HG03159 (cell line): Measurements from ENCODE around the gene ZWILCH.
A peak's percentile ranks its signal among the peaks of the same experiment; 100 is the strongest.
"Not testable (repeated sequence)": the region's sequence is repeated elsewhere in the genome, so short reads cannot be mapped to it uniquely, and the experiment has no call there.

Source experiments
- ATAC-seq: cut with Tn5 transposase; IDR thresholded peaks from one replicate; pipeline ENCODE4 v1.9.1; 2021; ENCODE audit warnings: mild to moderate bottlenecking, moderate library complexity; ENCODE audit not compliant: unreplicated experiment

The ZWILCH gene

DNA sequence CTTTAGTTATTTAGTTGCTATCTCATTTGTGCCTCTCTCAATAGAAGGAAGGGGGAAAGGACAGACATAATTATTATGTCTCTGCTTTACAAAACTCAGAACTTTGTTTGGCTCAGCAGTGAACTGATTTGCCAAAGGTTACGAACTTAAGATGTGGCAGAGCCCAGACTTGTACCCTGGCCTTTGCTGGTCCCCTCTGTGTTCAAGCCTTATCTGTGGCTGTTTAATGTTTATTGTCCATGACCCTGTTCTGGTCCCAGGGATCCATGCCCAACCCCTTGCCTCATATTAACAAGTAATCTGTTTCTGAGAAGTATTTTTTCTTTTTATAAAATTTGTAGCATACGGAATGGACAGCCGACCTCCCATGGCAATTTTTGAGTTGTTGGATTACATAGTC is 18.2 kb upstream of the ZWILCH start:
- no peak for ATAC-seq

DNA sequence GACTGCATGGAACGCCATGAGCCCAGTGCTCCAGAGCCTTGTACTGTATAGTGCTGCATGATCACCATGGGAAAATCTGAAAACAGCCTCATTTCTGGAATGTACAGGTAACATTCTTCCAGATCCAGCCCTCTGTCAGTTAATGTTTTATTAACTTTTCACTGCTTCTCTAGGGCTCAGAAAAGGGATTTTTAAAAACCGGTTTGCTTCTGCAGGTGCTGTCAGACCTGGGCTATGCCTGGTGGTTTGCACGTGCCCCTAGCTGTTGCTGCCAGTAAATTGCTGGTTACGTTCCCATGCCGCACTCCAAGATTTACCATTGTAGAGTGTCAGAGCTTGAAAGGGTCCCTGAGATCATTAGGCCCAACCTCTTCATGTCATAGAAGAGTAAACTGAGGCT is 16.6 kb upstream of the ZWILCH start:
- no peak for ATAC-seq

DNA sequence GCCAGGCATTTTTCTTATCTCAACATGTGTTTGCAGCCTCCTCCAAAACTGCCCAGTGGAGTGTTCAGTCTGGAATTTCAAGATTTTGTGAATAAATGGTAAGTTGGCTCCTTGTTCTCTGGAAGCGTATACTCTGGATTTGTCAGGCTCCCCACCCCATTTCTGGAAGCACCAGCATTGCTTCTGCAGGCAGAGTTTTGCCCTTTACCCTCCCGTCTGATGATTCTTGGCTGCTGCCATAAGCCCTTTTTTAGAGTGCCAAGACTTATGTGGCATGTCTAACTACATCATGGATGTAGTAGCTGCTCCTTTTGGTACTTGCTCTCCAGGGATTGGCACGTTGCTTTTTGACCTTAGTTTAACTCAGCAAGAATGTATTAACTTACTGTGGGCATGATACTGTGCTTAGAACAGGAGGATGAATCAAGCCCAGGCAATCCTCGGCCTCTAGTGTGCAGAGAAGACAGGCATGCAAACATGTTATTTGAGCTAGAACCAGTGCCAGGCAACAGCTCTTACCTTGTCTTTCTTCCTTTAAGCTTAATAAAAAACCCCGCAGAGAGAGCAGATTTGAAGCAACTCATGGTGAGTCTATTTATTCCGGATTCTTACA is 15.8 kb upstream of the ZWILCH start:
- ATAC-seq = no peak

GRCh38 chr15:66491846-66492245 is 13.3 kb upstream of the ZWILCH start:
- no peak for ATAC-seq

GRCh38 chr15:66494262-66494661 is 10.9 kb upstream of the ZWILCH start:
- ATAC-seq = no peak

DNA sequence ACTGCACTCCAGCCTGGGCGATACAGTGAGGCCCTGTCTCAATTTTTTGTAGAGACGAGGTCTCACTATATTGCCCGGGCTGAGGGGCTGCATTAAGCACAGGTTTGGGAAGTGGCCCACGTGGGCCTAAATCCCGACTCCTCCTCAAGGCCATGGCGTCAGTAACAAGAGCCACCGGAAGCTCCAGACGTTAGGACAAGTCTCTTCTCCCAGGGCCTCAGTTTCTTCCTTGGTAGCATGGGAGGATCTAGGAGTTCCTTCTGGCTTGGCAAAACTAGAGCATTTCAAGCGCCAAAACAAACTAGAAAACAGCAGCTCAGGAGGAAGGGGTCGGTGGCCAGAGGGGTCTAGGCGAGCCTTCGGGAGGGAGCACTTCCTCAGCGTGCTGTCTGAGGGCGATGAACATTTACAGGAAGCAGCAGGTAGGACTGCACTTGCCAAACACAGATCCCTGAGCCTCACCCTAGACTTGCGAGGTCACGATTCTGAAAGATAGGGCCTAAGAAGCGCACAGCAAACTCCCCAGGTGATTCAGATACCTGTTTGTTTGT is 8.1 kb upstream of the ZWILCH start:
- ATAC-seq = peak; percentile 15

DNA sequence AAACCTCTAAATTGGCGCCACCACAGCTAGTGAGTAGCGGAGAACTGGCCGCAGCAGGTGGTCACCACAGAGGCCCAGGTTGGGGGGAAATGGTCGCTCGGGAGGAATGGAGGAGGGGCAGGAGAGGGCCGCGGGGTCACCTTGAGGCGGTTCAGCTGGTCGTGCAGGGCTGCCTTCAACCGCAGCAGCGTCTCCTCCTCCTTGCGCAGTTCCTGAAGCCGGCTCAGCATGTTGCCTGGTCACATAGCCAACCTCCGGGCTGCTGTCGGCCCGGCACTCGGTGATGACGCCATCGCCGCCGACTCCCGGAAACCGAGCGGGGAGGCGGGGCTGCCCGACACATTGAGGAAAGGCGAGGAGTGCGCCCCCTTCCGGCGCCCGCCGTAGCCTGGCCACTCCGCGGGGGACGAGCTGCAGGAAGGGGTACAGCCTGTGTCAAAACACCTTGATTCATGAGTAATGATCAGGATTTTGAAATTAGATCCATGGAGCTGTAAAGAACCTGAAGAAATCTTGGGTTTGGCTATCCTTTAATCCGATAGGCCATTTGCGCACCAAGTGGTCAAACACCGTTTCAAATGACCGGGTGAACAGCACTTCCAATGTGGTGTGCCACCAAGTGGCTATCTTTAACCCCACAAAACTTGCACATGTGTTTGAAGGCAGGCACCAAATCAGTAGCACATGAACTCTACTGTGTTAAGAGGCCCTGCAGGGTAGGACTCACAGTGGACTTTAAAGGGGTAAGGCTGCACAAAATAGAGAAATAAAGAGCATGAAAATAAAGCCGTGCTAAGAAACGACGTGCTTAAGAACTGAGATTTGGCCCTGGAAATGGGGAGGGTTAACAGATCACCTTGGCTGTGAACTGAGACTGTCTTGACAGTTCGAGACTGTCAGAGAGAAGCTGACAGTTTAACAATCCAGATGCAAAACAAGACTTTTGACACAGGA is 7.3 kb upstream of the ZWILCH start, which contains the start of gene SNAPC5:
TSS of gene SNAPC5 (minus strand) at position 261 of the 954 bp plus-strand sequence. CDS start at position 230, 31 bp downstream.
- ATAC-seq = peak; percentile 77

- no peak for ATAC-seq
Measured at GRCh38 chr15:66498501-66499386, 6.4 kb upstream of the ZWILCH start.

GRCh38 chr15:66500346-66500745 is 4.8 kb upstream of the ZWILCH start:
- ATAC-seq = not testable (repeated sequence)

DNA sequence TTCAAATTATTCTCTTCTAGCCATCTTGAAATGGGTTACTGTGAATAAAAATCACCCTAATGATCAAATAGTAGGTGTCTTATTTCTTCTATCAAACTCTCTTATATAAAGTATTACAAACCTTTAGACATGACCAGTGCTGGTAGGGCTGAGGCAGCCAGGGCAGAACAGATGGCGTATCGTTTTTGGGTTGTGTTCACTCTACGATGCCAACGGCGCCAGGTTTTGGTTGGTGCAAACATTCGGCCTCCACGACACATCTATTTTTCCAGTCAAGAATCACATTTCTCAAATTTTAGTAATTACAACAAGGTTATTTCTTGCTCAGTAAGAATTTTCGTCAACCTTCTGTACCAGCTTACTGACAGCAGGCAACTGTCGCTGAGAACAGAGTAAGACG is 2.6 kb upstream of the ZWILCH start:
- ATAC-seq = no peak

DNA sequence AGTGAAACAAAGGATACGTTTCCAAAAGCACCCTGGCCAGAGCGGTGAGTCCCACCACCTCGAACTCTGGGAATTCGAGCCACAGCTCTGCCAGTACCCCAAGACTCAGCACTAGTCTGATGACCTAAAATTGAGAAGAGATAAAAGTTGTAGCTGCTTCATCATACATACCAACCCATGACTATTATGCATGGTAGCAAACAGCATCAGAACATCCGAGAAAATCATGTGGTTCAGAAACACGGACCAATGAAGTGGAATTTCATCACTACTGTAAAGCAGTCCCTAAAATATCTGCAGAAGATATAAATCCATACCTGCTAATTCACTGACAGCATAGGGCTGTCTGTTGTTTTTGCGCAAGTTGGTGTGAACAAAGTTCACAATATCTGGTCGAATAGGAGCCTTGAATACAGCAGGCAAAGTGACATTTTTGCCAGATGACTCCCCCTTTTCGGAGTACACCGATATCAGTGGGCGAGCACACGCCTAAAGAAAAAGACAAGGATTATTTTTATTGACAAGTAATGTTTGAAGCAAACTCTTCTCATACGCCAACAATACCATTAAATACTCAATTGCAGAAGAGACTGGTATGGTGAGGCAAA is 2.0 kb upstream of the ZWILCH start:
- not testable (repeated sequence) for ATAC-seq

GRCh38 chr15:66503780-66504562 is 1.2 kb upstream of the ZWILCH start:
- no peak for ATAC-seq

- ATAC-seq = no peak
Measured at GRCh38 chr15:66505430-66505811, 295 bp downstream of the ZWILCH start.

- ATAC-seq = no peak
Measured at GRCh38 chr15:66505818-66506217, 692 bp downstream of the ZWILCH start.

- ATAC-seq = no peak
Measured at GRCh38 chr15:66508293-66508883, 3.3 kb downstream of the ZWILCH start.

GRCh38 chr15:66514586-66514985 is 9.5 kb downstream of the ZWILCH start:
- ATAC-seq = no peak

DNA sequence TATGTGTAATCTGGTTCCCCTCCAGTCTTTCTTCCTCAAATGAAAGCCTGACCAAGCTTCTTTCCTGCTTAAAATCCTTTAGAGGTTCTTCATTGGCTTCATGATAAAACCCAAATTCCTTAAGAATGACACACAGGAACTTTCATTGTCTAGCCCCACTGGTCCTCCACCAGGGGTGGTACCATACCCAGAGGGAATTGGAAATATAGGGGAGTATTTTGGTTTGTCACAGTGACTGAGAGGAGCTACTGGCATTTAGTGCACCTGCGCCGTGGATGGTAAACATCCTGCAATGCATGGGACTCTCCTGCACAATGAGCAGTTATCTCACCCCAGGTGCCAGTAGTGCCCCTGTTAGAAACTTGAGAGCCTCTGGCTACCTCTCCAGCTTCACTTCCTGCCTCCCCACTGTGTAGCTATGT is 10.8 kb downstream of the ZWILCH start:
- no peak for ATAC-seq

GRCh38 chr15:66523926-66524325 is 18.8 kb downstream of the ZWILCH start:
- ATAC-seq = no peak

- ATAC-seq = no peak
Measured at GRCh38 chr15:66524838-66525237, 19.7 kb downstream of the ZWILCH start.
